GM12801 (cell line): Measurements from ENCODE around the gene MECP2.

Experiments
- CTCF ChIP-seq: IDR thresholded peaks from one replicate; pipeline ENCODE4 v1.5.1; 2011; ENCODE audit warnings: control low read depth; ENCODE audit not compliant: insufficient read length; ENCODE audit errors: extremely low read depth

MECP2 gene

DNA sequence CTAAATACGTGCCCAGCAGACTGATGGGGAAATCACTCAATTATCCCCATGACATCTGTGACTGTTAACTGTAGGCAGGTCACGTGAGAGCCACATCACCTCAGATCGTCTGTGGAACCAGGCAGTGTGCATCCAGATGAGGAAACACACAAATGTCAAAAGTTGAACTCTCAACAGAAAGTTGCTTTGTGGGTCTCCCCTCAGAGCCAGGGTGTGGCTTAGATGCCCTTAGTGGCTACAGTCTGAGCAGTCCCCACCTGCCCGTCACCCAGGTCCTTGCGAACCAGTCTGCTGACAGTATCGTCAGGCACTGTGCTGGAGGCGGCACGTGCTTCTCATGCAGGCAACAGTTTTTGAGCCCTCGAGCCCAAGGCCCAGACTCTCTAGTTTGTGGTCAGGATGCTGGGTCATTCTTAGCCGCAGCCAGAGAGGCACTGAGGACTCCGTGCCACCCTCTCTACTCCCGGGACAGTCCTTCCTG, 114.2 kb downstream of the MECP2 start:
- TF ChIP-seq CTCF = no peak

DNA sequence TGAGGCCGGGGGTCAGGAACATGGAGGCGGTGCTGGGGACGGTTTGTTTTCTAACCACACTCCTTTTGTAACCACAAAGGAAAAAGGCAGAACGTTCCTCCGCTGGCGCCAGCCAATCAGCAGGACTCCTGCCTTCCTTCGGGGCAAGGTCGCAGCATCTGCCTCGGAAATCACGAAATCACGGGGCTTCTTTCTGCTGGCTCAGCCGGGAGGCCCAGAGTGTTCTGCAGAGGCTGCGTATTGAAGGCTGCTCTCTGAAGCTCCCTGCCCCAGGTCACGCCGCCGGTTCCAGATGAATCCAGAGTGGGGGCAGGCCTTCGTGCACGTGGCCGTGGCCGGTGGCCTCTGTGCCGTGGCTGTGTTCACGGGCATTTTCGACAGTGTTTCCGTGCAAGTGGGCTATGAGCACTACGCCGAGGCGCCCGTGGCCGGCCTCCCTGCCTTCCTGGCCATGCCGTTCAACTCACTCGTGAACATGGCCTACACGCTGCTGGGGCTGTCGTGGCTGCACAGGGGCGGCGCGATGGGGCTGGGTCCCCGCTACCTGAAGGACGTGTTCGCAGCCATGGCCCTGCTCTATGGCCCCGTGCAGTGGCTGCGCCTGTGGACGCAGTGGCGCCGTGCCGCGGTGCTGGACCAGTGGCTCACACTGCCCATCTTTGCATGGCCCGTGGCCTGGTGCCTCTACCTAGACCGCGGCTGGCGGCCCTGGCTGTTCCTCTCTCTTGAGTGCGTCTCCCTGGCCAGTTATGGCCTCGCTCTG, 115.6 kb downstream of the MECP2 start:
- no peak for TF ChIP-seq CTCF

DNA sequence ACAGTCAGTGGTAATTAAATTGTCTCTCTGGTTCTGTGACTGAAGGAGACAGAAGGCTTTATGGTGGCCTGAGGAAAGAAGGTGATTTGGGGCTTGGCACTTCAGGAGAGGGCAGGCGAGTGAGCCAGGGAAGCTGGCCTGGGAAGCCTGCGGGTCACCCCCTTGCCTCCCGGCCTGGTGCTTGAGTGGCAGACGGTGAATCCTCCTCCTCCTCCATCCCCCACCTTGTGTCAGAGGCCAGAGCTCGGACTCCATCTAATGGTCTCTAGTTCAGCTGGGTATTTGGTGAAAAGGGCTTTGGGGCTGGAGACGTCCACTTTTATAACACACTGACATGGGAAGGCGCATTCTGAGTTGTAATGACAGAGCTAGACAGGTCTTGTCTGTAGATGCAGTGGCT, 116.3 kb downstream of the MECP2 start:
- TF ChIP-seq CTCF = no peak

DNA sequence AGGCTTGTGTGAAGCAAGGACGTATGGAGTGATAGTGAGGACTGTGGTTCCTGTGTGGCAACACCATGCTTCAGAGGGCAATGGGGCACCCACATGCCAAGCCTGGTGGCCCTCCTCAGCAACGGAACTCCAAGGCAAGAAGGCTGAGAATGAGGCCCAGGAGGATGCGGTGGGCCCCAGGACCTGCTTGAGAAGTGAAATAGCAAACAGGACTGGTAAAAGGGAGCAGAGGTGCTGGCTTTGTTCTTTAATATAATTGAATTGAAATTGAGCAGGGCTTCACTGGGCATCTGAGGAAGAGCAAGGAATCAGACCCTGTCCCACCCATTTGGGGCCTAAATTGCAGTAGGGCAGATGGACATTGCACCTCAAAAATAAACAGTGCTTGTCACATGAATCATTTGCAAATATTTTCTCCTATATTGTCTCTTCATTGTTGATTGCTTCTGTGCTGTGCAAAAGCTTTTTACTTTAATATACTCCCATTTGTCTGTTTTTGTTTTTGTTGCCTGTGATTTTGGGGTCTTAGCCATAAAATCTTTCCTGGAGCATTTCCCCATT, 122.7 kb downstream of the MECP2 start:
- no peak for TF ChIP-seq CTCF

- no peak for TF ChIP-seq CTCF
Measured at GRCh38 chrX:153974003-153974725, 123.4 kb downstream of the MECP2 start.

DNA sequence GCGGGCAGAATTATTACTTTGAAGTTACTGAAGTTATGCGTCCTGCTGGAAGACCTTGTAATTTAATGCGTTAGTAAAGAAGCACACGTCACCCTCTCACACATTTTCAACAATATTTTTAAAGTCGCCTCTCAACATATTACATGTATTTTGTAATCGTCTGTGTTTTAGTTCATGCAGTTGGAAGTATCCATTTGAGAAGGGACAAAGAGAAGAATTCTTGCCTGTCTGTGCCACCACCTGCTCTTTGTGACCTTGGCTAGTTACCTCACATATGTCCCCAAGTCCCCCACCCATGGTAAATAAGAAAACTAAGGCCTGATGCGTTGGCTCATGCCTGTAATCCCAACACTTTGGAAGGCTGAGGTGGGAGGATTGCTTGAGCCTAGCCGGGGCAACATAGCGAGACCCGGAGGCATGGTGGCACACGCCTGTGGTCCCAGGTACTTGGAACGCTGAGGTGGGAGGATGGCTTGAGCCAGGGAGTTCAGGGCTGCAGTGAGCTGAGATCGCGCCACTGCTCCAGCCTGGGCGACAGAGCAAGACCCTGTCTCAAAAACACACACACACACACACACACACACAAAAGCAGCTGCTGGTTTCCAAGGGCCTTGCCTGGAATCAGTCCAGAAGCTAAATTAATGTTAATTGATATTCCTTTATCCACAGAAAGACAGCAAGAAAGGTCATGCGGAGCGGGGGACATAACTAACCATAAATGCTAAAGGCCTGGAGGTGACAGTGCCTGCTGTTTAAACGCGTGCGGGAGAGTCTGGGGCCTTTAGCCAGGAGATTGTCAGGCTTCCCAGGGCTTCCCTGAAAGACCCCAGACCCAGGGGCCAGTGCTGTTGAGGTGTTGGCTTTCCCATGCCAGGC, 124.2 kb downstream of the MECP2 start:
- no peak for TF ChIP-seq CTCF
